Endothelial cell of umbilical vein (primary cell): Measurements from ENCODE around the gene SUPT3H. TPM values are rescaled to one million over a fixed set of nuclear protein-coding genes. Genes with fewer than 3 reads are reported as not detected.

Experiments
- BruUV-seq: library from RNA; stranded (reverse); fragments of 400-500 nt; replicated peaks from 2 replicates; lab custom pipeline; 2021; lab: Mats Ljungman, UMichigan
- CTCF ChIA-PET: fragments of 300-600, 350-600 bp; sonication (Branson Sonifier 250); formaldehyde crosslinking; loops from one replicate; lab custom pipeline; 2021; ENCODE audit warnings: antibody characterized with exemption, inconsistent platforms; lab: Charles Lee
- POLR2A ChIA-PET: fragments of 300-600, 350-600 bp; sonication (Branson Sonifier 250); formaldehyde crosslinking; loops from one replicate; lab custom pipeline; 2021; ENCODE audit warnings: antibody characterized with exemption, inconsistent platforms; lab: Charles Lee
- DNase-seq: peaks from one replicate; pipeline ENCODE4 v3.0.0-alpha.2; 2011; ENCODE audit warnings: low read depth, low spot score
- FAIRE-seq: peaks from 2 replicates; lab custom pipeline; 2011; peaks lifted over from hg19 to GRCh38; lab: Jason Lieb, UNC
- H2AFZ ChIP-seq: 2 replicates; pipeline ENCODE4 v1.6.0; 2012; ENCODE audit warnings: low read depth, low read length, control low read depth, inconsistent platforms
- H3K27ac ChIP-seq: 2 replicates; pipeline ENCODE4 v1.5.1; 2011; ENCODE audit warnings: low read depth, mild to moderate bottlenecking, control low read depth, low read length, moderate library complexity; ENCODE audit not compliant: insufficient read depth
- H3K27me3 ChIP-seq, 2 experiments: 2 replicates each; pipeline versions ENCODE4 v1.6.0 to v1.6.1; 2011; ENCODE audit warnings: low read length in 2 of 2, mixed read lengths in 1 of 2; ENCODE audit not compliant: control insufficient read depth in 2 of 2, insufficient read depth in 2 of 2
- H3K36me3 ChIP-seq, 2 experiments: 2 replicates in 1 of 2; 3 replicates in 1 of 2; pipeline ENCODE4 v1.5.1; 2011; ENCODE audit warnings: low read length in 2 of 2, mild to moderate bottlenecking in 1 of 2, moderate library complexity in 1 of 2; ENCODE audit not compliant: control insufficient read depth in 2 of 2, insufficient read depth in 2 of 2; ENCODE audit errors: extremely low read depth in 1 of 2
- H3K4me1 ChIP-seq: 3 replicates; pipeline ENCODE4 v1.5.1; 2011; ENCODE audit warnings: mild to moderate bottlenecking, low read length; ENCODE audit not compliant: control insufficient read depth, insufficient read depth; ENCODE audit errors: extremely low read depth
- H3K4me2 ChIP-seq: 2 replicates; pipeline ENCODE4 v1.6.1; 2011; ENCODE audit warnings: low read length, control low read depth, mixed read lengths; ENCODE audit not compliant: insufficient read depth
- H3K4me3 ChIP-seq, 3 experiments: fragments of 200-600 bp in 1 of 3; sonication (generic), shearing (Covaris generic) in 1 of 3; replicated peaks in 1 of 3; 2 replicates each; pipeline ENCODE4 v1.5.1; 2011 to 2016; ENCODE audit warnings: control low read depth in 3 of 3, low read length in 3 of 3, mild to moderate bottlenecking in 2 of 3, inconsistent platforms in 1 of 3, low read depth in 1 of 3, moderate library complexity in 1 of 3; ENCODE audit not compliant: insufficient read depth in 1 of 3
- H3K79me2 ChIP-seq: 2 replicates; pipeline ENCODE4 v1.6.0; 2012; ENCODE audit warnings: low read length, inconsistent platforms; ENCODE audit not compliant: control insufficient read depth, insufficient read depth
- H3K9ac ChIP-seq: replicated peaks from 2 replicates; pipeline ENCODE3; 2011; ENCODE audit warnings: low read length, control low read depth; ENCODE audit not compliant: insufficient read depth; ENCODE audit errors: extremely low read depth
- H3K9me1 ChIP-seq: replicated peaks from 3 replicates; pipeline ENCODE4 v1.6.0; 2011; ENCODE audit warnings: mild to moderate bottlenecking, low read length; ENCODE audit not compliant: control insufficient read depth, insufficient read depth; ENCODE audit errors: extremely low read depth
- H3K9me3 ChIP-seq: replicated peaks from 2 replicates; pipeline ENCODE4 v1.5.1; 2012; ENCODE audit warnings: low read length, inconsistent platforms; ENCODE audit not compliant: control insufficient read depth, insufficient read depth
- H4K20me1 ChIP-seq: replicated peaks from 2 replicates; pipeline ENCODE3; 2011; ENCODE audit warnings: mild to moderate bottlenecking, low read length; ENCODE audit not compliant: control insufficient read depth, insufficient read depth; ENCODE audit errors: extremely low read depth
- CTCF ChIP-seq, 2 donors: IDR thresholded peaks; 1 replicate in 1 of 2; 2 replicates in 1 of 2; pipeline ENCODE4 v1.5.1; 2011; ENCODE audit warnings: low read length in 2 of 2, mild to moderate bottlenecking in 2 of 2, moderate library complexity in 2 of 2, control low read depth in 1 of 2, inconsistent platforms in 1 of 2, low read depth in 1 of 2; ENCODE audit not compliant: insufficient read depth in 1 of 2; ENCODE audit errors: extremely low read depth in 1 of 2
- FOS ChIP-seq: IDR thresholded peaks from 2 replicates; pipeline ENCODE4 v1.6.1; 2011; ENCODE audit warnings: mild to moderate bottlenecking, low read length, moderate library complexity, borderline replicate concordance; ENCODE audit not compliant: insufficient read depth
- JUN ChIP-seq: IDR thresholded peaks from 2 replicates; pipeline ENCODE4 v1.6.1; 2011; ENCODE audit warnings: borderline replicate concordance, low read depth; ENCODE audit not compliant: insufficient read length, insufficient read depth
- MYC ChIP-seq: IDR thresholded peaks from one replicate; pipeline ENCODE4 v1.6.1; 2011; ENCODE audit warnings: mild to moderate bottlenecking, low read depth, low read length
- POLR2A ChIP-seq: IDR thresholded peaks from 2 replicates; pipeline ENCODE4 v1.6.1; 2012; ENCODE audit warnings: low read depth, mild to moderate bottlenecking, control low read depth, low read length
- POLR2AphosphoS5 ChIP-seq: IDR thresholded peaks from 2 replicates; pipeline ENCODE4 v1.6.1; 2012; ENCODE audit warnings: low read depth, mild to moderate bottlenecking, control low read depth, low read length, moderate library complexity; ENCODE audit not compliant: insufficient read depth
- dilution Hi-C: fragments of 300-500 bp; cut with MboI; formaldehyde crosslinking; loops from one replicate; pipeline ENCODE4 v1.15.0; 2019; ENCODE audit warnings: low sequenced_read_pairs; ENCODE audit not compliant: extremely low pct_ligation_motif_present
- intact Hi-C: fragments of 100-400 bp; cut with micrococcal nuclease; formaldehyde crosslinking; loops from one replicate; pipeline ENCODE4 v1.10.0; 2022
- polyA plus RNA-seq, 4 experiments: library from polyadenylated mRNA; depleted of rRNA in 3 of 4; stranded (reverse) in 3 of 4; unstranded in 1 of 4; fragments of >200 nt; gene quantifications; 2 replicates each; pipeline versions ENCODE4 v1.2.1 to v1.2.3, GENCODE V29; 2011 to 2012; ENCODE audit warnings: missing spikeins in 1 of 4
- total RNA-seq: library from RNA; stranded (reverse); gene quantifications from 2 replicates; pipeline ENCODE4 v1.2.3, GENCODE V29; 2021

Gene SUPT3H
- total and polyA plus RNA-seq, 2 donors (not counting 3 experiments of a cell fraction or from before 2014, with no cell fraction given), result 8.3 to 9.8 TPM

- no peak overlapping the region for H2AFZ ChIP-seq
- intact Hi-C loops (loop anchor here (5.0 kb wide), 1 partner anchor 939 kb away; no protein-coding TSS in a partner anchor), dilution Hi-C loops (no loop called here)
- no peaks in the 10 kb centered on the region for H3K9me3 ChIP-seq
- H3K9me1 ChIP-seq, result no peaks in the 10 kb centered on the region
- H3K79me2 ChIP-seq, result no peaks in the 10 kb centered on the region
- no peak overlapping the region for H3K9ac ChIP-seq
- peaks cover 6% of the 10 kb centered on the region for H3K4me1 ChIP-seq
- no peak for DNase-seq
- H3K27me3 ChIP-seq, result peaks cover 56 to 78% of the 10 kb centered on the region in 2 experiments
- CTCF ChIA-PET, result interaction anchor here (1.1 to 4.9 kb wide), 3 partner anchors 298 to 763 kb away, joined by 3 to 38 read pairs (median 7); no protein-coding TSS in a partner anchor
- no peaks in the 10 kb centered on the region for H3K36me3 ChIP-seq
- POLR2A ChIA-PET, result no interaction called here
- H4K20me1 ChIP-seq, result no peaks in the 10 kb centered on the region
- H3K27ac ChIP-seq, result no peak overlapping the region
- no peak overlapping the region for H3K4me2 ChIP-seq
- no peak overlapping the region for H3K4me3 ChIP-seq
- TF ChIP-seq MYC (no peak), POLR2A (no peak), JUN (no peak), CTCF (IDR thresholded peaks at IDR 0.05; ENCODE audit: extremely low read depth in 1 of 2, insufficient read depth in 1 of 2, low read depth in 1 of 2, low read length in 2 of 2) (no peak), POLR2AphosphoS5 (no peak), FOS (no peak)
- BruUV-seq, result no TSS peak
- no peak for FAIRE-seq
Observed at GRCh38 chr6:45416700-45417099, 39.0 kb upstream of the SUPT3H start.
